GM19023 (cell line): Measurements from ENCODE around the gene GRIK1.

Source experiments
- ATAC-seq: cut with Tn5 transposase; IDR thresholded peaks from one replicate; pipeline ENCODE4 v1.9.1; 2021; ENCODE audit warnings: mild to moderate bottlenecking, moderate library complexity; ENCODE audit not compliant: unreplicated experiment

The GRIK1 gene

DNA sequence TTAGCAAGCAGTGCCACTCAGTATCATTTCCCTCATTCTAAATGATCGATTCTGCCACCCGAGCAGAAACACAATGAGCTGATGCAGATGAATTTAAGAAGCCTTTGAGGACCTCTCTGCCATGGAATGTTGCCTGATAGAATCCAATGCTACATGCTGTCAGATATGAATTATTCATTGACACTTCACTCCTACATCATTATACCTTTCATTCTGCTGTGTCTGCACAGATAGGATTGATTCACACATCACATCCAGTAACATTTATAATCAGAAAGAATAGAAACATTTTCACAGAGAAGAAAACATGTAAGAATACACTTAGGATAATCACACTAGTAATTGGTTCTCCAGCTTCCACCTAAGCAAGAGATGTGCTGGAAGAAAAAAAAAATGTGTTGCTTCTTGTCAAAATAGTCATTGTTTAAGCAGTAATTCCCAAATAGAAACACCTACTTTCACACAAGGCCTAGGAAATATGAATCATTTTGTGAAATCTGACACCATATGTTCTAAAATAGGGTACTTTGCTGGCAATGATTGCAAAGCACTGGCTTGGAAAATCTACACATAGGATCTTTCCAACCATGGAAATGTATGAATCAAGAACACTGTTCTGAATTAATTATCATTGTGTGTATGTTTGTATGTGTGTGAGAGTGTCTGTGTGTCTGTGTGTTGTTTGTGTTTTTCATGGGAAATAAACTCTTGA is 110.1 kb downstream of the GRIK1 start:
- no peak for ATAC-seq

DNA sequence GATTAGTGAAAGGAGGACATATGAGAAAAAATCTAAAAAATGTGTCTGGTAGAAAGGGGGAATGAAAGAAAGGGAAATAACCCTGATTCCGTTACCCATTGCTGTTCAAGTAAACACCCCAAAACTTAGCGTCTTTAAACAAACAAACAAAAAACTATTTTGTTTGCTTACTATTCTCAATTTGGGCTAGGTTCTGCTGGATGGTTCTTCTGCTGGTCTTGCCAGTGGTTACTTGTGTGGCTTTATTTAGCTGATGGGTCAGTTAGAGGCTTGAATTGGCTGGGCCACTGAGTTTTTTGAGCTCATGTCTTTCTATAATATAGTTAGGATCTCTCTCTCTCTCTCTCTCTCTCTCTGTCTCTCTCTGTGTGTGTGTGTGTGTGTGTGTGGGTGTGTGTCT is 112.1 kb downstream of the GRIK1 start:
- ATAC-seq, result no peak

DNA sequence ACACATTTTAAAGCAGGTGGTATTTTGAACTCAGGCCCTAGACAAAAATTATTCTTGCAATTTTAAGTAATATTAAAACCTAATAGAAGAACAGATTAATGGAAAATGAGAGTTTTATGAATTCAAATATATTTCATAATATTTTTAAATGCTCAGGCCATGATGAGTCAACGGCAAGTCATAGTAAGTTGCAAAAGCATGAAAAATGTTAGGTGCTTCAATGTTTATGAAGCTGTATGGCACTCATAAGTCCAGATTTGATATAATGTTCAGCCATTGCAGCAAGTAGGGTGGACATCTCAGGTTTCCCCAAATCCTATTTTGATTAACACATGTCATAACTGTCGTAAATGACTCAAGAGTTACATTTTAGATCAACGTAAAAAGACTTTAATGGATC is 112.6 kb downstream of the GRIK1 start:
- no peak for ATAC-seq

DNA sequence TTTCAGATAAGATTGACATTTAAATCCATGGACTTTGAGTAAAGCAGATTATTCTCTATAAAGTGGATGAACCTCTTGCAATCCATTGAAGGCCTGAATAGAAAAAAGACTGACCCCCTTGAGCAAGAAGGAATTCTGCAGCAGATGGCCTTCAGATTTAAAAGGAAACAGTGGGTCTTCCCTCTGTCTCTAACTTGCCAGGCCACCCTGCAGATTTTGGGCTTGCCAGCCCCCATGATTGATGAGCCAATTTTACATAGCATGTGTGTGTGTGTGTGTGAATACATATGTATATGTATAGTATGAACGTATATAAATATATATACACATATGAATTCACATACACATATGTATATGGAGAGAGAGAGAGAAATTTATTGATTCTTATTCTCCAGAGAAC is 113.4 kb downstream of the GRIK1 start:
- ATAC-seq, result no peak

DNA sequence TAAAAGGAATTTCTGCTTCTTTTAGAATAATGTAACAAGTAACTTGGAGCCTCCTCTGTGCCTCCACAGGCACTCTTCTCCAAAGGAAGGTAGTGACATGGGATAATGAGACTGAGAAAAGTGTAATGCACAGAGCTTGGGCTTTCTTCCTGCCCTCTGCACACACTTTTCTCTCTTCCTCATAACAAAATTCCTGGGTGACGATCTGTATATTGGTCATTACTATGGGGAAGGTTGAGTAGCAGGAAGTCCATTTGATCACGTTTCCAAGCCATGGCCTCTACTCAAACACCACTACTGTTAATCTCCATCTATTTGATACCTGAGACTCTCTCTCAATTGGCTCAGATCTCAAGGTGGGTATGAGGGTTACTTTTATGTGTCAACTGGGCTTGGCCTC is 113.9 kb downstream of the GRIK1 start:
- ATAC-seq, result no peak

DNA sequence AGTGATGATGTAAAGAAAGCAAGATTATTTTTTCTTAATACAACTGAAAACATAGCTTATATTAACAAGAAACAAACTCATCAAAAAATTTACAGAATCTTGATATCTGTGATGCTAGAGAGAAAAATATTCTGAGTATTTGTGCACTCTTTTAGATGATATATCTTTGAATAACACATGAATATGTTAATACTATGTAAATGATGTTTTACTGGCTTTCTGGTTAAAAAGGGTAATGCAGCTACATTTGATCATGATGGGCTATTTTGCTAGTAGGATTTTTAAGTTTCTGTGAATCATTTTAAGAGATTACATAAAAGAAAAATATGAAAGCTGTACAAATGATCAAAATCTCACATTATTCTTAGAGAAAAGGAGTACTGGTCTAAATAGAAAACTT is 114.5 kb downstream of the GRIK1 start:
- no peak for ATAC-seq

DNA sequence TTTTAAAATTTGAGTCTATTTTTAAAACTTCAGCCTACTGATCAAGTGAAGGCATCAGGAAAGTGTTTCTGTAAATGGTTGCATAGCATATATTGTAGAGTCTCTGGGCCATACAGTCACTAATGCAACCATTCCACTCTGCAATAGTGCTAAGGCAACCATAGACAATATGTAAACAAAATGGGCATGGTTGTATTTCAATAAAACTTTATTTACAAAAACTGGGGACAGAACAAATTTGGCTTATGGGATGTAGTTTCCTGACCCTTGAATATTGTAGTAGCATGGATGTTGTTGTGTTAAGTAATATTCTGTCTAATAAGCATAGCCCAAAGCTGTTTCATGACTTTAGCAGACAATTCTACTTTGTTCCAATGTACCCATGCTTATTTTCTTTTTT is 117.7 kb downstream of the GRIK1 start:
- ATAC-seq, result no peak

DNA sequence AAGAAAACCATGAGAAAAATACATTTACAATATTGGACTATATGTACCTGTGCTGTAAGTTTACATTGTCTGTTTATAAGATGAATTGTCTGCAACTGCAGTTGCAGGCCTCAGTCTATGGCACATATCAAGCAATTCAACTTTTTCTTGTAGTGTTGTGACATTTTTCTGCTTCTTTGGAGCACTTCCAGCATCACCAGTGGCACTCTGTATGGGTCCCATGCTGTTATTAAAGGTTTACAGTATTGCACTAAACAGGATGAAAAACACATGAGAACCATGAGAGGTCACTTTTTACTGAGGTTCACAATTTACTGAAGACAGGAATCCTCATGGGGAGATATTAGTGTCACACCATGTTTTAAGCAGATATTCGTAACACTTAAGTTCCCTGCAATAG is 118.6 kb downstream of the GRIK1 start:
- ATAC-seq, result no peak

DNA sequence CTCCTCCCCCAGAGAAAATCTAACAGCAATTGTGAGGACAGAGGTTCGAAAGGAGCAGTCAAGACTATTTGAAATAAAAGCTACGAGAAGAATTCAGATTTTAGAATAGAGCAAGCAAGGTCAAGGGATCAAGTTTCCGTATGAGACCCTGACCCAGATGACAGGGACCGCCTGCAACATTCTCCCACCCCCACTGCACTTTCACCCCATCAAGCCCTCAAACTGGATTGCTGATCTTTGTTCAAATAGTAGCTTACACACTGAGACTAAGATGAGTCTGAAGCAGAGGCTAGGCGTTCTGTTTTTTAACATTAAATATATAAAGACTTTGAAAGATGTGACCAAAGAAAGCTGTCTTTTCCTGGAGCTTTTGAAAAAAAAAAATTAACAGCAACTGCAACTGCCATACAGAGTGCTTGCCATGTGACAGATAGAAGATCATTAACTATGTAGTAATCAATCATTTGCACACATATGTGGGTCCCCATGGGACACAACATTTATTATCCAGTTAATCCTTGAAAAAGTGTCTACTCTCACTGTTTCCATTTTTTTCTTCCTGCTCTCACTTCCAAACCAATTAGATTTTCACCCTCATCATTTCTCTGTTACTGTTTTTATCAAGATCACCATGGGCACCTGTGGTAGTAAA is 120.0 kb downstream of the GRIK1 start:
- no peak for ATAC-seq

DNA sequence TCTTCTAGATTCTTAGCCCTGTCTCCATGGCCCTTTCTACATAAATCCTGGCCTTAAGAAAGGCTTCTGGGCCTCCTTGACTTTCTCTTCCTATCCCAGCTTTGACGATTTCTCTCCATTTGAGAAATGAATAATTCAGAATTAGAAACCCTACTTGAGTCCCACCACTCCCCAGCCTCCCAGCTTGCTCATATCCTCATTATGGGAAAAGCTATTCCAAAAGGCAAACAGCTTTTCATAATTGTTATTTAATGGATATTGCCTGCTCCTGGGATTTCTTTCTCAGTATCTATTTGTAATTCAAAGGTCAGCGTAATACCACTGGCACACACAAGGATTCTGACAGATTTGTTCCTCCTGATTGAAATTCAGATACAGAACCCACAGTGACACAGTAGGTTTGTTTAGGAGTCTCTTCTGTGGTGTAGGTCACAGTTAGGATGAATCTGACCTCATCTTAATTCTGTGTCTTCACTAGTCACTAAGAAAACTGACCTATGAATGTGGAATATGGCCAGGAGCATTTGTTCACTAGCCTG is 121.3 kb downstream of the GRIK1 start:
- no peak for ATAC-seq

DNA sequence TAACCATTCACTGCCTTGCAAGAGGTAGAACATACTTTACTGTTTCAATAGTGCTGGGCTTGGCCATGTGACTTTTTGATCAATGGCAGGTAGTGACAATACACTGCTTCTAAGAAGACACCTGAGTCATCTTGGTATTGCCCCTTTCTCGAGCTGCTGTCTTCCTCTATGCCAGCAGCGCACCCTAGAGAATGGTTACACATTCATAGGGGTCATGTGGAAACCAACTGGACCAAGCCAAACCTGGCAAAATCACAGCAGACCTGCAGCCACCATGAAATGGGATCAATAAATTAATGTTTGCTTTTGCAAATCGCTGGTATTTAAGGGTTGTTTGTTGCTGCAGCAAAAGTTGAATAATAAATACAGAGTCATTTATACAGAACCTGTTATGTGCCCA is 122.3 kb downstream of the GRIK1 start:
- no peak for ATAC-seq

DNA sequence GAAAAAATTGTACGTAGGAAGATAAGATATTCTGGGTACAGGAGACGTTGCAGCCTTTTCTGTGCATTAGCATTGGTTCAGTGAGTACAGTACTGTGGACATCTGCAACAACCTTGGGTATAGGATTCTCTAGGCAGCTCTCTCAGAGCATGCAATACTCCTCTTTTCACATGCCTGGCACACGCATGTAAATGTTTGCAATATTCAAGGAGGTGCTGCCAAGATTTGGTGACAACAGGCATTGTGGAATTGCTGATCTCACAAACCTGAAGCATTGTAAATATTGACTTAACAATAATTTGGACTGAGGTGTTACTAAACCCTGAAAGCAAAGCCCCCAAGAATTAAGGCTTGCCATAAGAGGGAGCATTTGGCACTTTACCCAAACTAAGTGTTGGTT is 126.8 kb downstream of the GRIK1 start:
- no peak for ATAC-seq

DNA sequence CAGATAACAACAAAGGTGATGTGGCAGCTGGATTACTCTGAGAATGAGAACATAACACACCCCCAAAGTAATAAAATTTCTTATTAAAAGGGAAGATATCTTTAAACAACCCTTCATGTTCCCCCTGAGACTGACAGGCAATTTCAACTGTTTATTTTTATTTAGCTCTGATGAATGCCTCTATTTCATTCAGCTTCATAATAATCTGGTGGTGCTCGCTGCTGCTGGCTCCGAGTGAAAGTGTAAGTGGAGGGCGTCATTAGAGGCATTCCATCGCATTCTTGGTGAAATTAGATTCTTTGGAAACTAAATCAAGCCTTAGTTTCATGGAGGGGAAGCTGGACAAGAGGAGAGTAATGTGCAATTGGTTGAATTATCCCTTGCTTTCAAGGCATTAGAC is 128.9 kb downstream of the GRIK1 start:
- no peak for ATAC-seq

DNA sequence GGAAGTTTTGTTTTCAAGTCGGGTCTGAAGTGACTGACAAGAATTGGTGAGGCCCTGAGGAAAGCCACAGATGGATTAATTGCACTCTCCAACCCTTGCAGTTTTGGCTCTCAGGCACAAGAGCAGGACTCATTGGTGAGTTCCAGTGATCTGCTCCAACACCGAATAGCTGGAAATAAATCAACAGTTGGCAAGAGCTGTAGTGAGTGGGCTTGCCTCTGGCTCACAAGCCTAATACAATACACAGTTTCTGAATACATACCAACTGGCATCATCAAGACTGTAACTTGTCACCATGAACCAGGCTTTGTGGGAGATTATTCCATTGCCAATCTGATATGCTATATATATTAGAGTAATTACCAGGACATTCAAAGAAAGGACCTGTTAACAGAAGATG is 131.6 kb downstream of the GRIK1 start:
- ATAC-seq, result no peak

DNA sequence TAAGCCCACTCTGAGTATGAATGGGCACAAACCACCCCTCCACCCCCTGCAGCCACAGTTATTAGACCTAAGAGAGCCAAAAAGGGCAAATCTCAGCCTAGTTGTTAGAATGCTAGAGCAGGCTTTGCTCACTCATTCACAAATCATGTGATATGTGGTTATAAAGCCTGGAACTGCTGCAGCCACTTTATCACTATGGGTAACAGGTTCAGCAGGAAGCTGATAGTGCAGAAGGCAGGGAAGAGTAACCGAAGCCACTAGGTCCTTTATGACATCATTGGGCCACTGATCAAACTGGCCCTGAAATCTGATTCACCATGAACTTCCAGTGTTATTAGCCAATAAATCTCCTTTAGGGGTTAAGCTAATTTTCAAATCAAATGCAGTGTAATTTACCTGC is 134.7 kb downstream of the GRIK1 start:
- no peak for ATAC-seq

DNA sequence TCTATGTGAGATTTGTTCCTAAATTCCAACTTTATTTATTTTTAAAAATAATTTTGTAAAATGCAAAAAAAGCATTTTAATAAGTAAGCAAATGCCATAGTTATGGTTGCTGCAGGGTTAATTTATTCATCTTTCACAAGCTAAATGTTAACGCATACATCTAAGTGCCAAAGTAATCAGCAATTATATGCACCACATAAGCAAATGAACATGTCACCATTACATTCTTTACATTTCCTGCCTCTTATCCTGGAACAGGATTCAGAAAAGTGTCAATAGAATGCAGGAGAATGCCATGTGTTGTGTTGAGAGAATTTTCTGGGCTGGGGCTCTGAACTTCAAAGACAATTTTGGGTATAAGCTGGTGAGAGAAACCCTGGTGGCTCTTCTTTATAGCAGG is 136.6 kb downstream of the GRIK1 start:
- no peak for ATAC-seq

DNA sequence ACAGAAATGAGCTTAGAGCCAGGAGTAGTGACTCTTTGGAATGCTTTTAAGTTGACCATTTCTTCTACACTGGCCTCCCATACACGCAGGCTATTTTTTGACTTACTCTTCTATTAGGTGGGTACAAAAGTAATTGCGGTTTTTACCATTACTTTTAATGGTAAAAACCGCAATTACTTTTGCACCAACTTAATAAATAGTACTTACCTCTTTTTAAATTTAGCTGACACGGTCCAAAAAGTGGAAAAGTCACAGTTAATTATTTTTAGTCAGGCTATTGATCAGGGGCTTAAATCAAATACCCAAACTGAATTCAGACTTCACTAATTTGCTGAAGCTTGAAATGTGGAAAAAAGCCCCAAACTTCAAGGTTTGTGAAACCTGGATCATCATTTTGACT is 138.7 kb downstream of the GRIK1 start:
- no peak for ATAC-seq

DNA sequence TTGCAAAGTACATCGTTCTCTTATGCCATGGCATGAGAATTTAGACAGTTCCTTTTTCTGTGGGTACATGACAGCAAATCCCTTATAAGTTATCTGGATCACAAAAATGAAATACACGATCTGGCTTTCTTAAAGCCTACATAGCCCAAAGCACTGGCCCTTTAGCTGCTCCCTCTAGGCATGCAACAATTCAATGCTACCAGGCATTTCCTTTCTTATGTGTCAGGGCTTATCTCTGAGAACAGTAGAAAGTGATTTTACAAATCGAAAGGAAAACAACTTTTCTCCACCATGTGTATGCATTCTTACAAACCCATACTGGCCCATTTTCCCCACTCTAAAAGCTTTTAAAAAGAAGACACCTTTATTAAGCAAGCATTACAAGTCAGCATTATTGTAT is 139.7 kb downstream of the GRIK1 start:
- ATAC-seq, result no peak

DNA sequence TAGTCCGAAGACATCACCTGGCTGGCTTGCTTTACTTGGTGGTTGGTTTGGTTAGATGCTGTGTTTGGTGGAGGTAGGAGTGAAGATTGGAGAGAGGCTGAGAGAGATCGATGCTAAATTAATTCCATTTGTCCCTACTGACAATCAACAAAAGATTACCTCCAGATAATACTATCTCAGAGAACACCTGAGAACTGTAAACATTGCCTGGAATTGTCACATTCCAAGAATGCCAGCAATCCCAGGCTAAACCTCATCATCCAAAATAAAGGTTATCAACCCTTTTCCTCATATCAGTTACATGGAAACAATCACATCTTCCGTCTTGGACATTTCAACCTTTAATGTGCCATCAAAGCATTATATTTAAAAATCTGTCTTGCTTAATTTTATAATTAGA is 141.0 kb downstream of the GRIK1 start:
- ATAC-seq, result no peak

DNA sequence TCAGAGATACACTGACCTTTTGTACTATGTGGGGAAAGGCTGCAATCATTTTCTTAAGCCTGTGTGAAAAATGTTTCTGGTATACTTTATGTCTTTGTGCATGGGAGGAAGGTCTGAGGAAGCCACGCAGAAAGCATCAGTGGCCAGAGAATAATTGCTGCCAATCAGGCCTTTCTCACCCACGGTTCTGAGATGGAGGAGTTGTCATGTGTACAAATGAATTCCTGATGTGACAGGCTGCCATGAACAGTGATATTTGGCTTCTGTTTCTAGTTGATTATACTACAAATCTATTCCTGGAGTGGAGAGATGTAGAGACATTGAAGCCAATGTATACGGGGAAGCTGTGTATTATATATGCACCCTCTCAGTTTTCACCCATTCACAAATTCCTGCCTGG is 142.6 kb downstream of the GRIK1 start:
- ATAC-seq, result no peak

DNA sequence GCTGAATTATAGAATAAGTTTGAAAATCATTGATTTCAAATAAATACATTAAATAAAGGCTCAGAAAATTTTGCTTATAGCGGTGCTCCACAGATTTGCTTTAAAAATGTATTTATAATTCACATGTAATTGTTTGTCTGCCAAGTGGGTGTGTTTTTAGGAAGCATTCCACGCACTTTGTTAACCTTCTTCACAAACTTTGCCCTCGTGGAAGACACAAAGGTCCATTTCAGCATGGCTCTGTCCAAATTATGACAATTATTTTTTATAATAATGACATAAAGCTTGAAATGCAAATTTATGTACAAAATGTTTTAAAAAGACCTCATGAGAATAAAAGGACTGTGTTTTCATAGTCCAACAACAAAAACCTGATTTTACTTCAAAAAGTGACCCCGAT is 146.1 kb downstream of the GRIK1 start:
- no peak for ATAC-seq

DNA sequence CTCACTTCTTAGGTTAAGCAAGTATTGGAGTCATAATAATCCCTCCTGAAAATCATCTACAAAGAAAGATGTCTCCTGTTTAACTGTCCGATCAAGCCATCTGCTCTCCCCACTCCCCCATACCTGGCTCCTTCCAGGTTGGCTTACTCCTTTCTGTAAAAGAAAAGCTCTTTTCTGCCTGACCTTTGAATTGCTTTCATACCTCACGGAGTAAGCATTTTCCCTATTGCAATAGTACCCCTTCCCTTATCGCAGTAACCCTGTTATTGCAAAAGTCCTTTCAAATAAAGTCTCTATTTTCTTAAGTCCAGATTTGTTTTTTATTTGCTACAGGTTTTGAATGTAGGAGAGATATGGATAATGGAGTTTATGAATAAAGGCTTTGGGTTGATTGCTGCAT is 150.4 kb downstream of the GRIK1 start:
- no peak for ATAC-seq

DNA sequence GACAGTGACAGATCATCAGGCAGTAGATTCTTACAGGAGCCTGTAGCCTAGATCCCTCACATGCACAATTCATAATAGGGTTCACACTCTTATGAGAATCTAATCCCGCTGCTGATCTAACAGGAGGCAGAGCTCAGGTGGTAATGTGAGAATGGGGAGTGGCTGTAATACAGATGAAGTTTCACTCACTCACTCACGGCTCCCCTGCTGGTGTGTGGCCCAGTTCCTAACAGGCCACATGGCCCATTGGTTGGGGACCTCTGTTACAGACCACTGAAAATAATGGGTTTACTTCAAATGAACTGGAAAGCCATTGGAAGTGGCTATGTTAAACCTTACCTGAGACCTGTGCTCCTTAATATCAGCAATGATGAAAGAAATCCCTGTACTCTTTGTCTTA is 151.0 kb downstream of the GRIK1 start:
- no peak for ATAC-seq
